ENCODE data around the gene TXNRD3. TPM values are rescaled to one million over a fixed set of nuclear protein-coding genes. Genes with fewer than 3 reads are reported as not detected.
"Not testable (repeated sequence)": the region's sequence is repeated elsewhere in the genome, so short reads cannot be mapped to it uniquely, and the experiment has no call there.

The TXNRD3 gene
- total RNA-seq, 1 experiment from 2014 or later = 2.0 TPM

DNA sequence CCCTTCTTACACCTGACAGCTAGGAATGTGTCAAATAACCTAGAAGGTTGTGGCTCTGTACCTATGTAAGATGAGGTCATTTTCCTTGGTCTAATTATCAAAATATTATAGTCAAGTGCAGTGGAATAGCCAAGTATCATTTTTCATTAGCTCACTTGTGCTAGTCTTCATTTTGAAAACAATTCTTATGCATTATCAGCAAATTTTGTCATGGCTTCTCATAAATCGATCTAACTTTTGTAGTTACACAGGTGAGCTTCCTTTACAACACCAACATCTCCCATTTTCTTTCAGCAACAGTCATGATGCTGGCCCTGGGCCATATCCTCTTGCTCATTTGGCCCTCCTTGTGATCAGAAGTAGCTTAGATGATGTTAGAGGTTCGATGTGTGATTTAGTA, 10.3 kb downstream of the TXNRD3 start:
- no peak for DNase-seq
- H3K36me3 ChIP-seq (replicated peaks; ENCODE audit: control insufficient read depth, insufficient read depth, low read length) = no peaks in the 10 kb centered on the region
- H3K27me3 ChIP-seq (ENCODE audit: control insufficient read depth, insufficient read depth, low read length) = no peaks in the 10 kb centered on the region
- H3K4me3 ChIP-seq (ENCODE audit: insufficient read depth, low read depth, low read length) = no peak overlapping the region

DNA sequence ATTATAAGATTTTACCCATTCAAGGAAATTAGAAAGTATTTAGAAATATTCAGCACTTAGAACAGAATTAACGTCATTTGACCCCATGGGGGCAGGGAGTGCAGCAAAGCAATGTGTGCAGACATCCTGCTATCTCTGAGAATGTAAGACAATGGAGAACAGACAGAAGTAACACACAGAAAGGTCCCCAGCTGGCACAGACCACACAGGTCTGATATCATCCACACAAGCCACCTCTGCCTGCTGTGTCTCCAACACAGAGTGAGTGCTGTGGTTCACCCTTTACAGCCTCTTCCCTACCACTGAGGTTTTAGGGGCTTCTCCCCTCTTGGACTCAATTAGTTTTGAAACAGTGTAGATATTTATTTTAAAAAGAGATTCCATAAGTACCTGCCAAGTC, 16.1 kb downstream of the TXNRD3 start:
- Histone ChIP-seq H3K4me3 (ENCODE audit: insufficient read depth, low read depth, low read length) (no peak overlapping the region), H3K27me3 (ENCODE audit: control insufficient read depth, insufficient read depth, low read length) (no peaks in the 10 kb centered on the region), H3K36me3 (replicated peaks; ENCODE audit: control insufficient read depth, insufficient read depth, low read length) (no peaks in the 10 kb centered on the region)
- DNase-seq = no peak

DNA sequence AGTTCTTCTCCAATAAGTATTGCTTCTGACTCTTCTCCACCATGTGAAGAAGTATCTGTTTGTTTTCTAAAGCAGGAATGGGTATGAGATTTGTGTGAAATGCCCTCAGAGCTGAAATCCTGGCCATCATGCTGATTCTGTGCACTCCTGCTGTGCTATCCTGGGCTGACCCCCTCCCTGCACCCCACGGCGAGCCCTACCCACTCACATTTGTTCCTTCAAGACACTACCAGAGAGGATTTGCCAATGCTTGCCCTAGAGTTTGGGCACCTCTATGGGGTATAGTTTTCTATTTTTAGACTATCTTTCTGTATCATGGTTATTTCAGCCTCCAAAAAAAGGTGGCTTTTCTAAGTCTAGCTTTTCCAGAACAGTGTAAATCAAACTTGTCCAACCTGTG, 18.5 kb downstream of the TXNRD3 start:
- Histone ChIP-seq H3K27me3 (ENCODE audit: control insufficient read depth, insufficient read depth, low read length) (no peaks in the 10 kb centered on the region), H3K36me3 (replicated peaks; ENCODE audit: control insufficient read depth, insufficient read depth, low read length) (no peaks in the 10 kb centered on the region; the same call in 1 of the 2 replicates), H3K4me3 (ENCODE audit: insufficient read depth, low read depth, low read length) (no peak overlapping the region)
- no peak for DNase-seq

DNA sequence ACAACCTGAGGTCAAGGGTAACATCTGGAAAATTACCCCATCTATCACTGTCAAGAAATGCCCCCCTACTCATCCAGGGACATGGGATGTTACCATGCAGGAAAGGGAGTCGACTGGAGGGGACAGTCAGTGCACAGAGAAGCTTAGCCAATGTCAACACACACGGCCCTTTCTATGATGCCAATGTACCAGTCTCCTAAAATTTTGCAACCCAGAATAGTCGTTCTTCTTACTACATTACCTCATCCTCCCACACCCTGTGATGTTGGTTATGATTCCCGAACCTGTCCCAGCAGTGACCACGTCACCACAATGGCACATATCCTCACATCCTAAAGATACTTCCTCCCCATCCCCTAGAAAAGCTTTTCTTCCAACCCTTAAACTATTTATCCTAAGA, 20.1 kb downstream of the TXNRD3 start:
- H3K27me3 ChIP-seq (ENCODE audit: control insufficient read depth, insufficient read depth, low read length) = no peaks in the 10 kb centered on the region
- H3K36me3 ChIP-seq (replicated peaks; ENCODE audit: control insufficient read depth, insufficient read depth, low read length) = no peaks in the 10 kb centered on the region; the same call in 1 of the 2 replicates
- no peak overlapping the region for H3K4me3 ChIP-seq (ENCODE audit: insufficient read depth, low read depth, low read length)
- no peak for DNase-seq

DNA sequence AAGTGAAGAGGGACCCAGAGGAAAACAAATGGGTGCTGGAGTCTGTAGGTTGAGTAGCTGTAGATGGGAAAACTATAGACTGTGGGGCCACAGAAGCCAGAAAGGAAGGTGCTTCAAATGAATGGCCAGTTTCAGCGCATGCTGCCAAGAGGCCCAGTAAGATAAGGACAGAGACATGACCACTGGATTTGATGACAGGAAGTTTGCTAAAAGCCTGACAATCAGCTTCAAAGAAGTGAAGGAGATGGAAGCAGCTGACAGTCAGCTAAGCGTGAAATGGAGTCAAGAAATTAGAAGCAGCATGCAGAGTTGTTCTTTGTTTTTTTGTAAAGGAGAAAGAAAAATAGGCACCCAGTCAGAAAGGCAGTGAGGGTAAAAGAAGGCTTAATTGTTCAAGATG, 24.9 kb downstream of the TXNRD3 start:
- no peak overlapping the region for H3K4me3 ChIP-seq (ENCODE audit: insufficient read depth, low read depth, low read length)
- H3K27me3 ChIP-seq (ENCODE audit: control insufficient read depth, insufficient read depth, low read length) = no peaks in the 10 kb centered on the region
- DNase-seq = no peak
- no peaks in the 10 kb centered on the region; the same call in 1 of the 2 replicates for H3K36me3 ChIP-seq (replicated peaks; ENCODE audit: control insufficient read depth, insufficient read depth, low read length)

DNA sequence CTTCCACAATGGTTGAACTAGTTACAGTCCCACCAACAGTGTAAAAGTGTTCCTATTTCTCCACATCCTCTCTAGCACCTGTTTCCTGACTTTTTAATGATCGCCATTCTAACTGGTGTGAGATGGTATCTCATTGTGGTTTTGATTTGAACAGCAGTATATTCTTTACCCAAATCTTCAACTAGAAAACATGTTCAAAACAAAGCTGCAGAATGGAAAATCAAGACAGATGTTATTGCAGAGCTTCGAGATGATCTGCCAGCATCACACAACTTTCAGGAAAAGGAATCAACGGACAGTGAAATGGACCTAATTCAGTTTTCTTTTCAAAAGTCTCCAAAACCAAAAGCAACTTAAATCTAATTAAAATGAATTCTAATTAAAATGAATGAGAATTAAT, 29.2 kb downstream of the TXNRD3 start:
- not testable (repeated sequence) for H3K4me3 ChIP-seq (ENCODE audit: insufficient read depth, low read depth, low read length); DNase-seq; H3K36me3 ChIP-seq (replicated peaks; ENCODE audit: control insufficient read depth, insufficient read depth, low read length); H3K27me3 ChIP-seq (ENCODE audit: control insufficient read depth, insufficient read depth, low read length)

DNA sequence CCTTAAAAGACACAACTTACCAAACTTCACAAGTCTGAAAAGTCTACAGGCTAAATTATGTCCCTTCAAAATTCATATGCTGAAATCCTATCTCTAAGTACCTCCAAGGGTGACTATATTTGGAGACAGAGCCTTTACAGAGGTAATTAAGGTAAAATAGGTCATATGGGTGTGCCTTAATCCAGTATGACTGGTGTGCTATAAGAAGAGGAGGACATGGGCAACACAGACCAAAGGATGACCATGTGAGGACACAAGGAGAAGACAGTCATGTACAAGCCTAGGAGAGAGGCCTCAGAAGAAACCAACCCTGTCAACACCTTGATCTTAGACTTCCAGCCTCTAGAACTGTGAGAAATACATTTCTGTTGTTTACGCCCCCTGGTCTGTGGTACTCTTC, 32.2 kb downstream of the TXNRD3 start:
- Histone ChIP-seq H3K4me3 (ENCODE audit: insufficient read depth, low read depth, low read length) (no peak overlapping the region), H3K36me3 (replicated peaks; ENCODE audit: control insufficient read depth, insufficient read depth, low read length) (no peaks in the 10 kb centered on the region)
- no peak for DNase-seq

DNA sequence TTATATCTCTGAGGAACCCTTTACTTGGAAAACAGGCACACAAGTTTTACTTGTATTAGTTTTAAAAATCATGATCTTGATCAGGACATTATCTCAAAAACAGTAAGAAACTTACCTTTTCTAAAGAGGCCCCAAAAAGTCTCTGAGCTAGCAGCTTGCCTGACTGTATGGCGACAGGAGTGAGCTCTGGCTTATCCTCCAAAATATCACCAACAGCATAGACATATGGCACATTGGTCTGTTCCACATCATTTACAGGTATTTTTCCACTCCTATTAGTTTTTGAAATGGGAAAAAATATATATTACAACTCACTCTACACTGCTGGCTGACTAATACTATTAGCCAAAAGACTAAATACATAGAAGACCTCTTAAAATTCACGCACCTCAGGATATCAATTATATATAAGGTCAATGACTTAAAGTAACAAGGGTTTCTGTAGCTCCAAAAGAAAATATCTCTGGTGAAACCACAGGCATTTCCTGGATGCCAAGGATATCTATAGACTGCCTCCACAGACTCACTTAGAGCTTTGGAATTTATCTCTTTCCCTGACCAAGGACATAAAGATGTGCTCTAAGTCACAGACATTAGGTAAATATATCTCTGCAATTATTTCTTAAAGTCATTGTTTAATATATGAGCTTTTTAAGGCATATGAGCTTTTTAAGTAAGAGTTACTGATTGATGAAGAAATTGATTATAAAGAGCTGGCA, 33.1 kb downstream of the TXNRD3 start:
- no peak for DNase-seq

More for the DNA sequence above, 32.2 kb downstream of the TXNRD3 start:
- H3K27me3 ChIP-seq (ENCODE audit: control insufficient read depth, insufficient read depth, low read length) = no peaks in the 10 kb centered on the region

DNA sequence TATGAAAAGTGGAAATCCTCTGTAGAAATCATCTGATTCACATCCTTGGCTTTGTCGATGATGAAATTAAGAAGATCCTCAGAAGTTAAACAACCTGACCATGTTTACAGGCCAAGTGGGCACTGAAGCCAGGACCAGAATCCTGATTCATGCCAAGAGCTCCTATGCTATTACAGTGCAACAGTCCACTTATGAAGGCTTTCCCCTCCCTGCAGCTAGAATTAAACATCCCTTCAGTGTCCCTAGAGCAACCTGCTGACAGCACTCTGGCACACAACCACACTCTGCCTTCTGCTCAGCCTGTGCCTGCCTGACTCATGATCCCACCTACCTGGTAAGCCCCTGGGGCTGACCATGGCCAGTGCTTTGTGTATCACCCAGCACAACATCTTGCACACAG, 33.8 kb downstream of the TXNRD3 start:
- no peak for DNase-seq
- H3K27me3 ChIP-seq (ENCODE audit: control insufficient read depth, insufficient read depth, low read length) = no peaks in the 10 kb centered on the region
- H3K36me3 ChIP-seq (replicated peaks; ENCODE audit: control insufficient read depth, insufficient read depth, low read length) = no peaks in the 10 kb centered on the region
- H3K4me3 ChIP-seq (ENCODE audit: insufficient read depth, low read depth, low read length) = no peak overlapping the region

More for the DNA sequence above, 33.1 kb downstream of the TXNRD3 start:
- no peaks in the 10 kb centered on the region for H3K36me3 ChIP-seq (replicated peaks; ENCODE audit: control insufficient read depth, insufficient read depth, low read length)
- H3K27me3 ChIP-seq (ENCODE audit: control insufficient read depth, insufficient read depth, low read length) = no peaks in the 10 kb centered on the region
- H3K4me3 ChIP-seq (ENCODE audit: insufficient read depth, low read depth, low read length) = no peak overlapping the region

DNA sequence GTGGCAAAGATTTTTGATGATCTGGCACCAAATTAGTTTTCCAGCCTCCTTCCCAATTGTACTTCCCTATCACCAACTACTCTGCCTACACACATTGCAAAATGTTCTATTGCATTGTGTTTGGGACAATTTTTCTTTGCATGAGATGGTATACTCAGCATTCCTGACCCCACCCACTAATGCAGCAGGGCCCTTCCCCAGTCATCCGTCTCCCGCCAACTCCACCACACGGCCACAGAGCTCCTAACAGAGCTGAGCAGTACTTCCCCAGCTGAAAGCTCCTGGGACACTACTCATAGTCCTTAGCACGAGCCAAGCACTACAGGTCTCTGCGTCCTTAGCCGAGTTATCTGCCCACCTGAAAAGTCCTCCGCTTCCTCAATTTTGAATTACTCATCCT, 34.2 kb downstream of the TXNRD3 start:
- Histone ChIP-seq H3K4me3 (ENCODE audit: insufficient read depth, low read depth, low read length) (no peak overlapping the region), H3K27me3 (ENCODE audit: control insufficient read depth, insufficient read depth, low read length) (no peaks in the 10 kb centered on the region), H3K36me3 (replicated peaks; ENCODE audit: control insufficient read depth, insufficient read depth, low read length) (no peaks in the 10 kb centered on the region)
- DNase-seq = no peak

DNA sequence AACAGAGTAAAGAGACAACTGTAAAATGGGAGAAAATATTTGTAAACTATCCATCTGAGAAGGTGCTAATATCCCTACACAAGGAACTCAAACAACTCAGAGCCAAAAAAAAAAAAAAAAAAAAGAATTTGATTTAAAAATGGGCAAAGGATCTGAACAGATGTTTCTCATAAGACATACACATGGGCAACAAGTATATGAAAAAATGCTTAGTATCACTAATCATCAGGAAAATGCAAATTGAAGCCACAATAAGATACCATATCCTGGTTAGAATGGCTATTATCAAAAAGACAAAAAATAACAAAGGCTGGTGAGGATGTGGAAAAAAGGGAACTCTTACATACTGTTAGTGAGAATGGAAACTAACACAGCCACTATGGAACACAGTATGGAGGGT, 36.2 kb downstream of the TXNRD3 start:
- Histone ChIP-seq H3K27me3 (ENCODE audit: control insufficient read depth, insufficient read depth, low read length) (no peaks in the 10 kb centered on the region), H3K36me3 (replicated peaks; ENCODE audit: control insufficient read depth, insufficient read depth, low read length) (no peaks in the 10 kb centered on the region), H3K4me3 (ENCODE audit: insufficient read depth, low read depth, low read length) (no peak overlapping the region)
- no peak for DNase-seq

DNA sequence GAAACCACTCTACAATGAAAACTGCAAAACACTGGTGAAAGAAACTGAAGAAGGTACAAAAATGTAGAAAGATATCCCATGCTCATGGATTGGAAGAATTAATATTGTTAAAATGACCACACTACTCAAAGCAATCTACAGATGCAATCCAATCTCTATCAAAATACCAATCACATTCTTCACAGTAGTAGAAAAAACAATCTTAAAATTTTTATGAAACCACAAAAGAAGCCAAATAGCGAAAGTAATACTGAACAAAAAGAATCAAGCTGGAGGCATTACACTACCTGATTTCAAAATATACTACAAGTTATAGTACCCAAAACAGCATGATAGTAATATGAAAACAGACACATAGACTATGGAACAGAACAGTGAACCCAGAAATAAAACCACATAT, 36.9 kb downstream of the TXNRD3 start:
- Histone ChIP-seq H3K36me3 (replicated peaks; ENCODE audit: control insufficient read depth, insufficient read depth, low read length) (no peaks in the 10 kb centered on the region), H3K4me3 (ENCODE audit: insufficient read depth, low read depth, low read length) (no peak overlapping the region), H3K27me3 (ENCODE audit: control insufficient read depth, insufficient read depth, low read length) (no peaks in the 10 kb centered on the region)
- DNase-seq = no peak

DNA sequence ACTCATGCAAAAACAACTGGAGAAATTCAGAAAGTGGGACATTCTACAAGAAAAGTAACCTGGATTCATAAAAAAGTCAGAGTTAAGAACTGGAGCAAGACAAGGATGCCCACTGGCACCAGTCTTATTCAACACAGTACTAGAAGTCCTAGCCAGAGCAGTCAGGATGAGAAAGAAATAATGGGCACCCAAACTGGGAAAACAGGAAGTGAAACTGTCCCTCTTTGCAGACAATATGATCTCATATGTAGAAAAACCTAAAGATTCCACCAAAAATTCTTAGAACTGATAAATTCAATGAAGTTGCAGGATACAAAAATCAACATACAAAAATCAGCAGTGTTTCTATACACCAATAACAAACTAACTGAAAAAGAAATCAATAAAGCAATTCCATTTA, 37.4 kb downstream of the TXNRD3 start:
- no peaks in the 10 kb centered on the region for H3K27me3 ChIP-seq (ENCODE audit: control insufficient read depth, insufficient read depth, low read length)
- H3K36me3 ChIP-seq (replicated peaks; ENCODE audit: control insufficient read depth, insufficient read depth, low read length) = no peaks in the 10 kb centered on the region
- no peak overlapping the region for H3K4me3 ChIP-seq (ENCODE audit: insufficient read depth, low read depth, low read length)
- DNase-seq = no peak

DNA sequence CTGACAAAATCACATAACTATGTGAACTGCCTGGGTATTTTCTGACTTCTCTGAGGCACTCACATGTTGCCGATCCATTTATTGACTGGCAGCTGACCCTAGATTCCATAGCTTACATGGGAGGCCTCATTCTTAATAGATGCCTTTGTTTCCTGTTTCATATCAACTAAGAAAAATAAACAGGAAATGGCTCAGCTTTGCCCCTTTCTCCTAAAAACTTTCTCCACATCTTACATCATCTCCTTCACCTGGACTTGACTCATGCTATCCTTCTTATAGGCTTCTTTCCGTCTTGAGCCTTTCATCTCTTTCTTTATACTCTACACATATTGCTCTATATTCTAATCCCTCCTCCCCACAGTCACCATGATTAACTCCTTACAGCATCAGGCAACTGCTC, 38.0 kb downstream of the TXNRD3 start:
- H3K4me3 ChIP-seq (ENCODE audit: insufficient read depth, low read depth, low read length) = no peak overlapping the region
- no peaks in the 10 kb centered on the region for H3K36me3 ChIP-seq (replicated peaks; ENCODE audit: control insufficient read depth, insufficient read depth, low read length)
- no peak for DNase-seq
- no peaks in the 10 kb centered on the region for H3K27me3 ChIP-seq (ENCODE audit: control insufficient read depth, insufficient read depth, low read length)

DNA sequence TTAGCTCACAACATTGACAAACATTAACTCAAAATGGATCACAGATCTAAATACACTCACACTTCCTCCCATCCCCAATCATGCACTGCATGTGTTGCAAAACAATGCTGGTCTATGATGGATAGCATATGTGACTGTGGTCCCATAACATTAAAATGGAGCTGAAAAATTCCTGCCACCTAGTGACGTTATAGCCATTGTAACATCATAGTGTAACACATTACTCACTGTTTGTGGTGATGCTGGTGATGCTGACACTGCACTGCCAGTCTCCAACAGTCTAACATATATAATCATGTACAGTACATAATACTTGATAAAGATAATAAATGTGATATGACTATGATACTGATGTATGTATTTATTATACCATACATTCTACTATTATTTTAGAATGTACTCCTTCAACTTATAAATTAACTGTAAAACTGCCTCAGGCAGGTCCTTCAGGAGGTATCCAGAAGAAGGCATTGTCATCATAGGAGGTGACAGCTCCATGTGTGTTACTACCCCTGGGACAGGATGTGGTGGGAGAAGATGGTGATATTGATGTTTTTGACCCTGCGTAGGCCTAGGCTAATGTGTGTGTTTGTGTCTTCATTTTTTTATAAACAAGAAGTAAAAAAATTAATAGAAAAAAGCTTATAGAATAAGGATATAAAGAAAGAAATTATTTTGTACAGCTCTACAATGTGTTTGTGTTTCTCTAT, 41.3 kb downstream of the TXNRD3 start:
- Histone ChIP-seq H3K4me3 (ENCODE audit: insufficient read depth, low read depth, low read length) (no peak overlapping the region), H3K27me3 (ENCODE audit: control insufficient read depth, insufficient read depth, low read length) (no peaks in the 10 kb centered on the region), H3K36me3 (replicated peaks; ENCODE audit: control insufficient read depth, insufficient read depth, low read length) (no peaks in the 10 kb centered on the region)
- DNase-seq = no peak
